NCI-H69 (cell line): ENCODE measurements around the gene TAAR5.
"Not testable (repeated sequence)": the region's sequence is repeated elsewhere in the genome, so short reads cannot be mapped to it uniquely, and the experiment has no call there.

ENCODE experiments used
- DNase-seq: peaks from one replicate; lab custom pipeline; 2025; lab: John Stamatoyannopoulos, UW

TAAR5 gene

DNA sequence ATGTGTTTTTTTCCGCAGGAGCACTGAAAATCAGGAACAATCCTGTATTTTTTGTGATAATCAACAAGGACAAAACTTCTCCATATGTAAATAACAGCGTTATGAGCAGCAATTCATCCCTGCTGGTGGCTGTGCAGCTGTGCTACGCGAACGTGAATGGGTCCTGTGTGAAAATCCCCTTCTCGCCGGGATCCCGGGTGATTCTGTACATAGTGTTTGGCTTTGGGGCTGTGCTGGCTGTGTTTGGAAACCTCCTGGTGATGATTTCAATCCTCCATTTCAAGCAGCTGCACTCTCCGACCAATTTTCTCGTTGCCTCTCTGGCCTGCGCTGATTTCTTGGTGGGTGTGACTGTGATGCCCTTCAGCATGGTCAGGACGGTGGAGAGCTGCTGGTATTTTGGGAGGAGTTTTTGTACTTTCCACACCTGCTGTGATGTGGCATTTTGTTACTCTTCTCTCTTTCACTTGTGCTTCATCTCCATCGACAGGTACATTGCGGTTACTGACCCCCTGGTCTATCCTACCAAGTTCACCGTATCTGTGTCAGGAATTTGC, 19.2 kb downstream of the TAAR5 start, which contains the start of gene TAAR6:
Gene TAAR6 (plus strand): TSS at position 102 of the 557 bp plus-strand sequence. CDS start 0 bp downstream, at position 102.
- DNase-seq = no peak

DNA sequence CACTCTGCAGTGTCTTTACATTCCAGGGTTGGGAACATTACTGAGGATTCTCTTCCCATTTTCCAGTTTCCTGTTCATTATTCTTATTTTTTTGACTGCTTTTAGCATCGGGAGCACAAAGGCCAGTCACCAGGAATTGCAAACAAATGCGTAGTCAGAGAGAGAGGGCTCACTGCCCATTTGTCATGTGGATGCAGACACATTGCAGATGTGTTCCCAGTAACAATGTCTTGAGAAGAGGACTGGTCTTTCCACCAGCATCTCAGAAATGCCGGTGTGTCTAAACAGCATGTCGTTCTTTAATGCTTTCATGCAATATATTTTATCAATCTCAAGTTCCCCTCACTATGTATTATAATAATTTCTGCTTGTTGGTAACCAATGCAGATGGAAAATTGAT, 20.4 kb downstream of the TAAR5 start:
- no peak for DNase-seq

DNA sequence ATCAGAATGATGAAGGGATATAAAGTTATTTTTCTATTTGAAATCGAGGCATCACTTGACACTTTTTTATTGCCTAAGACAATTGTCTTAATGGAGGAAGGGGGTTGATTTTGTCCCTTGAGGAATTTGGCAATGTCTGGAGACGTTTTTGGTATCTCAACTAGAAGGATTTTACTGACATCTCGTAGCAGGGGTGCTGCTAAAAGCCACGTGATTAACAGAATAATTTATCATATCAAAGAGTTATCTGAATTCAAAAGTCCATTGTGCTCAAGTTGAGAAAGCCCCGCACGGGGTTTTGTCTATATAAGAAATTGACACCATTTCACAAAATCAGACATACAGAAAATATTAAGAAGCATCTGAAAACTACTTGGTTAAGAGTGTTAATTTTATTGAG, 20.9 kb downstream of the TAAR5 start:
- DNase-seq = no peak

DNA sequence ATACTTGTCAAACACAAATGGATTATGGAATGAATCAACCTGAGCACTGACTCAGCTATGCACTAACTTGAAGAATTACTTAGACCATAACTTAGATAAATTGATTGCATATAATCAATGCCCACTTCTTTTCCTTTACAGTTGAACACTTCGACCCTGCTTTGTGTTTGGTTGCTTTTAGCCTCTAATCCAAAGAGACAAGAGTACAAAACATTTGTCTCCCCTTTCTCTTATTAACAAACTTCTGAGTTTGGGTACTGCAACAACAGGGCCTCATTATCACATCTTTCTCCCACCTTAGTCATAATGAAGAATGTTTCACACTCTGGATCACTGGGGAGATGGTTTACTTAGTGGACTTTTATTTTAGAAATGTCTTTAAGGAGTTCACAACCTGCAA, 22.0 kb downstream of the TAAR5 start:
- DNase-seq = no peak

DNA sequence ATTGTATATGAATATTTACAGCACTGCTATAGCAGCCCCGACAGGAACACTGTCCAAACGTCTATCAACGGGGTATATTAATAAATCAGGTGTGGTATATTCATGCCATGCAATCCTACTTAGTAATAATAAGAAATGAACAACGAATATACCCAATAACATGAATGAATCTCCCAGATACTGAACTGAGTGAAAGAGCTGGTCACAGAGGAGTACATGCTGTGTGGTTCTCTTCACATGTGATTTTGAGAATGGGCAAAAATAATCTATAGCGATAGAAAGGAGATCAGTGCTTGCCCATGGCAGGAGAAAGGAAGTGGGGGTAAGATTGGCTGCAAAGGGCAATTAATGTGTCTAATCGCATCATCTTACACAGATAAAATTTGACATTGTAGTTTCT, 23.1 kb downstream of the TAAR5 start:
- no peak for DNase-seq

DNA sequence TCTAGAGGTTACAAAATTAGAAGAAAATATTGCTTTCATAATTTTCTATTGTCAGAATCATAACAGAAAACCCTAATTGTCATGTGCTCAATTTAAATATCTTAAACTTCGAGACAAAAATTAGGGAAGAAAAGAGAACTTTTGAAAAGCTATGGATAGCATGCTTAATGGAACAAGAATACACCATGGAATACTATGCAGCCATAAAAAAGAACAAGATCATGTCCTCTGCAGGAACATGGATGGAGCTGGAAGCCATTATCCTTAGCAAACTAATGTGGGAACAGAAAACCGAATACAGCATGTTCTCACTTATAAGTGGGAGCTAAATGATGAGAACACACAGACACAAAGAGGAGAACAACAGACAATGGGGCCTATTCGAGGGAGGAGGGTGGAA, 29.5 kb downstream of the TAAR5 start:
- not testable (repeated sequence) for DNase-seq

DNA sequence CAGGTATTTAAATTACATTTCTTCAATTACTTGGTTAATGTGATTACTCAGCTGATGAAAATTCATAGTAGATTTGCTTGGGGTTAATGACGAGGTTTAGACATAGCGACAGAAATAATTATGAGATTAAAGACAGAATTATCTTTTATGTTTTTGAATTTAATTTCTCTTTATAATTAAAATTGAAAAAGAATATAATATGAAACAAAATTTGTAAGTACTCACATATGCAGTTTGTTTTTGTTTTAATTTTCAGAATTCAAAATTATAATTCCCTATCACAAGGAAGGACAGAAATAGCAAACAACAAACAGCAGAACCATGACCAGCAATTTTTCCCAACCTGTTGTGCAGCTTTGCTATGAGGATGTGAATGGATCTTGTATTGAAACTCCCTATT, 37.2 kb downstream of the TAAR5 start, which contains the start of gene TAAR8:
Gene TAAR8 (plus strand): TSS at position 301 of the 400 bp plus-strand sequence. CDS start 21 bp downstream, at position 322.
- DNase-seq = no peak

DNA sequence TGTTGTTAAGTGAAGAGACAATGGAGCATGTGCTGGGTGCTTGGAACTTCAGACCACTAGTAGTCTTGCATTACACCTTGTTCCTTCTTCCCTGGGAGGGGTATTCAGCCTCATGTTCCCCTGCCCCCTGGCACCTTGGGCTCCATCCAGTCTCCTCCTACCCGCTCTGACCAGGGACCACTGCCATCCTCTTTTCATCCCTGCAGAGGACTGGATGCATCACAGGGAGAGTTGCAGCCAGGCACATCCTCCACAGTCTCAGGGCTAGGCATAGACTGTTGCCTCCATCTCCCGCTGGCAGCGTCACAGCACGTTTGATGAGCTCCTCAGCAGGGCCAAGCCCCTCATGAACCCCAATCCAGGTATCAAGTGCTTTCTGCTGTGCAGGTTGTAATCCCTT, 38.3 kb downstream of the TAAR5 start:
- no peak for DNase-seq

DNA sequence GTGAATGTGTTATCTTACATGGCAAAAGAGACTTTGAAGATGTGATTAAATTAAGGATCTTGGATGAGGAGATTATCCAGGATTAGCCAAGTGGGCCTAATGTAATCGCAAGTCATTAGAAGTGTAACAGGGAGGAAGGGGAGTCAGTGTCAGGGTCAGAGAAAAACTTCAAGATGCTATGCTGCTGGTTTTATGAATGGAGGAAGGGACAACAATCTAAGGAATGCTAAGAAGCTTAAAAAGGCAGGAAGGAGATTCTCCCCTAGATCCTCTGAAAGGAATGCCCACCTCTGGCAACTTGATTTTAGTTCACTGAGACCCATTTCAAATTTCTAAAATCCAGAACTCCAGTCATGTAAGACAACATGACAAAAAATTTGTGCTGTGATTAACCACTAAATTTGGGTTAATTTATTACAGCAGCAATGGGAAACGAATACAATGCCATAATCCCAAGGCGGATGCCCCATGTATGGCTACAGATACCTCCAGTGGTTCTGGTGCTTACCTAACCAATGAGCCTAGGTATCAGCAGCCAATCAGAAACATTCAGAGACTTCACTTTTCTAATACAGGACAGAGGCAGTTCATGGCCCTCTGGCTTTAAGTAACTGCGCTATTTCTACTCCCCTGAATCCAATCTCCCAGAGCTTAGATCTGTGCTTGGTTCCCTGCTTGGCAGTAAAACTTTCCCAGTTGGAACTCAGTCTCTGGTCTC, 40.6 kb downstream of the TAAR5 start:
- no peak for DNase-seq

DNA sequence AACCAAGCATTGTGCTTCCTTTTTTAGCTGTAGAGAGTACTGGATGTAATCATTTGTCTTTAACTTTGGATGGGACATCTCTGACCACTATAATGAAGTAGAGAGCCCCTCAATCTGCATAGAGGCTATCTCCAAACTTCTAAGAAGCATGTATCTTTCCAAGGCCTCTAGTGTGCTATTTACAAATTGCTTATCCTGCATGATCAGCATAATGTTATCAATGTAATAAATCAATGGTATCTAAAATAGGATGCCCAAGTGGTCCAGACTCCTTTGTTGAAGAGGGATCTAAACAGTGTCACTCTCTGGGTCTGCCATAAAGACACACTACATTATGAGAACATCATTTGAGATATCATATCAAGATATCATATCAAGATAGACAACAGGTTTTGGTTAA, 44.7 kb downstream of the TAAR5 start:
- DNase-seq = no peak
